Memory B cell (primary cell): ENCODE measurements around the gene GTF2IRD2.
"Not testable (repeated sequence)": the region's sequence is repeated elsewhere in the genome, so short reads cannot be mapped to it uniquely, and the experiment has no call there.

ENCODE experiments used
- ATAC-seq: fragments of 150-1000 bp; cut with Tn5 transposase; 2 replicates; pipeline ENCODE4 v1.10.0; 2021; ENCODE audit warnings: low read depth, mild to moderate bottlenecking, moderate library complexity
- DNase-seq, 2 donors: peaks; one replicate each; pipeline ENCODE4 v3.0.0; 2022; ENCODE audit warnings: low spot score in 2 of 2
- H3K27ac Mint-ChIP-seq: one replicate; pipeline ENCODE4 v1.8.0; 2022; ENCODE audit warnings: mild to moderate bottlenecking, moderate library complexity, mixed read lengths
- H3K27me3 Mint-ChIP-seq: one replicate; pipeline ENCODE4 v1.8.0; 2022; ENCODE audit warnings: mixed read lengths
- H3K36me3 Mint-ChIP-seq: one replicate; pipeline ENCODE4 v1.8.0; 2022; ENCODE audit warnings: mild to moderate bottlenecking, mixed read lengths
- H3K4me1 Mint-ChIP-seq: one replicate; pipeline ENCODE4 v1.8.0; 2022; ENCODE audit warnings: mixed read lengths
- H3K4me3 Mint-ChIP-seq: one replicate; pipeline ENCODE4 v1.8.0; 2022; ENCODE audit warnings: mild to moderate bottlenecking, moderate library complexity, mixed read lengths
- H3K9me3 Mint-ChIP-seq: one replicate; pipeline ENCODE4 v1.8.0; 2022; ENCODE audit warnings: mixed read lengths

GTF2IRD2 gene

DNA sequence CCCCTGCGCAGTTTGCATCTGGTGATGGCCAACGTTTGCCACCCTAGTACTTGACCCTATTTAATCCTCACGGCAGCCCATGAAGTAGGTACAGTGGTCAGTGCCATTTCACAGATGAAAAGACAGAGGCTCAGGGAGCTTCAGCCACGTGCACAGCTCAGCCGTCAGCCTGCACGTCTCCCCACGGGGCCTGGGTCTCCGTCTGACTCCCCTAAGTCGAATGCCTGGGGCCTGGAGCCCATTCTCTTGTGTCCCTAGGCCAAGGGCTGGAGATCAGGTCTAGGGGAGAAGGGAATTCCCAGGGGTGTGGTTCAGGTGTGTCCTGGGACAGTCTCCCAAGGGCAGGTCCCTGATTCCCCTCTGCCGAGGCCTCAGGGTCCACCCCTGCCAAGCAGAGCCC, 84.4 kb downstream of the GTF2IRD2 start:
- ATAC-seq, H3K4me1 Mint-ChIP-seq, DNase-seq, H3K36me3 Mint-ChIP-seq, H3K9me3 Mint-ChIP-seq, H3K27me3 Mint-ChIP-seq, H3K4me3 Mint-ChIP-seq, H3K27ac Mint-ChIP-seq: not testable (repeated sequence)

DNA sequence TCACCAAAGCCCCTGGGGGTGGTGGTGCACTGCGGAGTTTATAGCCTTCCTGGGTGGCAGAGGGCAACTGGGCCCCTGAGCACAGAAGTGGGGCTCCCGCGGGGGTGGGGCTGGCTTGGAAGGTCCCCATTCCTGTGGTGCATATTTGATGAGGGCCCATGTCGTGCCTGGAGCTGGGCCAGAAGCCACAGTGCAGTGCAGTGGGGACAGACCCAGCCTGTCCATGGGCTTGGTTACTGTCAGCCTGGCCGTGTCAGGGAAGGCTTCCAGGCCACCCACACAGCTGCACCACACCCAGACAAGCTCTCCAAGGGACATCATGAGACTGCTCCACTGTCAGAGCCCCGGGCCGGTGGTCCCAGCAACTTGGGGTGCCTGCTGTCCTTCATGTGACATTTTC, 84.9 kb downstream of the GTF2IRD2 start:
- not testable (repeated sequence) for H3K27me3 Mint-ChIP-seq, ATAC-seq, H3K4me1 Mint-ChIP-seq, H3K27ac Mint-ChIP-seq, H3K36me3 Mint-ChIP-seq, DNase-seq, H3K4me3 Mint-ChIP-seq, H3K9me3 Mint-ChIP-seq

GRCh38 chr7:74765205-74765918, 86.0 kb downstream of the GTF2IRD2 start:
- DNase-seq, H3K4me1 Mint-ChIP-seq, H3K9me3 Mint-ChIP-seq, H3K4me3 Mint-ChIP-seq, H3K27ac Mint-ChIP-seq, H3K27me3 Mint-ChIP-seq, H3K36me3 Mint-ChIP-seq: not testable (repeated sequence)
- ATAC-seq: peak; percentile 63

DNA sequence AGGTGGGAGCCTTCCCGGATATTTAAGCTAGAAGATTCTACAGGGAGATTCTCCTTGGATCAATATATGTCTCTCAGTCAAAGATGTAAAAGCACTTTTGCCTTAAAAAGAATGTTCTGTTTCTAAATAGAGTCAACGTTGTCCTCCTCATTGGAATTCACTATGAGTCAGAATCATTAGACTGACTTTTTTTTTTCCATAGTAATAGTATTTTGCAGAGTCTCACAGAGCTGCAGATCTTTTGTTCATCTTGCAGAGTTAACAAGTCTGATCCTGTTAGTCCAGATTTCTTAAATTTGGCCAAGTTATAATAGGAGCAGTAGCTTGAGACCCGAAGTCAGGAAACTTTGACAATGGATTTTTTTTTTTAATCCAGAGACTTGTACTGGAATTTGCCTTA, 92.4 kb downstream of the GTF2IRD2 start:
- not testable (repeated sequence) for H3K27ac Mint-ChIP-seq, ATAC-seq, H3K36me3 Mint-ChIP-seq, H3K4me3 Mint-ChIP-seq, H3K9me3 Mint-ChIP-seq, H3K4me1 Mint-ChIP-seq, DNase-seq, H3K27me3 Mint-ChIP-seq

GRCh38 chr7:74758268-74758667, 93.1 kb downstream of the GTF2IRD2 start:
- H3K27me3 Mint-ChIP-seq, H3K4me3 Mint-ChIP-seq, ATAC-seq, H3K36me3 Mint-ChIP-seq, H3K4me1 Mint-ChIP-seq, H3K9me3 Mint-ChIP-seq, DNase-seq, H3K27ac Mint-ChIP-seq: not testable (repeated sequence)

DNA sequence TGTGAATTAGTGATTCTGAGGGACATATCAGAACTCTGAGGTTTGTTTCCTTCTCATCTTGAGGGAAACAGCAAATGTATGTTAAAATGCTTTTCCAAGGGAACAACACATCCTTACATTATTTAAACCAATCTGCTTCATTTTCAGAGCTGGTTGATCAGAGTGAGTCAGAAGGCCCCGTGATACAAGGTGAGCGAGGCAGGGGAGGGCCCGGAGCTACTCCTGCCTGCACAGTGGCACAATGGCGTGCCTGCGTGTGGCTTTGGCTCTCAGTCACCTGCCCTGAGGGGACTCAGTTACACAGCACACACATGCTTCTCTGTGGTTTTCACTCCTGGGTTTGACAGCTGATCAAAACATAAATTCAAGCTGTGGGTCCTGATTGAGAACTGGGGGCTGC, 94.7 kb downstream of the GTF2IRD2 start:
- H3K9me3 Mint-ChIP-seq, ATAC-seq: not testable (repeated sequence)

DNA sequence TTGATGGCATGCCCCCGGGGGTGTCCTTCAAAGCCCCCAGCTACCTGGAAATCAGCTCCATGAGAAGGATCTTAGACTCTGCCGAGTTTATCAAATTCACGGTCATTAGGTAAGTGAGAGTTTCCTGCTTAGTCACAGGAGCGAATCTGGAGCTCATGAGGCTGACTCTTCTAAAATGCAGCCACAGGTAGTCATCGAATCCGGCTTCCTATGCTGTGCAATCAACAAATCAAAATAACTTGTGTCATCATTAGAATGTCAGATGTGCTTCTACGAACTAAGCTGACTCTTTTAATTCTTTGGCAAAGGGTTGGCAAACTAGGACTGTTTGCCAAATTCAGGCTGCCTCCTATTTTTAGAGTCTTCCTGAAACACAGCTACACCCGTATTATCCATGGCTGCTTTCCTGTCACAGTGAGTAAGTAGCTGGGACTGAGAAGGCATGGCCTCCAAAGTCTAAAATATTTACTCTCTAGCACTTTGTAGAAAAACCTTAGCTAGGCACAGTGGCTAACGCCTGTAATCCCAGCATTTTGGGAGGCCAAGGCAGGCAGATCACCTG, 97.4 kb downstream of the GTF2IRD2 start:
- not testable (repeated sequence) for ATAC-seq, H3K4me3 Mint-ChIP-seq, H3K9me3 Mint-ChIP-seq, H3K27ac Mint-ChIP-seq, H3K36me3 Mint-ChIP-seq, H3K4me1 Mint-ChIP-seq, H3K27me3 Mint-ChIP-seq, DNase-seq

More for the DNA sequence above, 94.7 kb downstream of the GTF2IRD2 start:
- not testable (repeated sequence) for H3K27me3 Mint-ChIP-seq, H3K4me1 Mint-ChIP-seq, H3K36me3 Mint-ChIP-seq, DNase-seq, H3K4me3 Mint-ChIP-seq, H3K27ac Mint-ChIP-seq
